Keratinocyte (primary cell): ENCODE results near the gene FA2H. TPM values are rescaled to one million over a fixed set of nuclear protein-coding genes. Genes with fewer than 3 reads are reported as not detected.

Experiments used
- DNase-seq: peaks from one replicate; pipeline ENCODE4 v3.0.0-alpha.2; 2011; ENCODE audit warnings: low read depth, missing footprints, low spot score
- FAIRE-seq: peaks from 2 replicates; lab custom pipeline; 2011; peaks lifted over from hg19 to GRCh38; lab: Jason Lieb, UNC
- H2AFZ ChIP-seq: 2 replicates; pipeline ENCODE4 v1.6.0; 2012; ENCODE audit warnings: low read length, control low read depth, inconsistent platforms; ENCODE audit not compliant: control insufficient read depth
- H3K27ac ChIP-seq: 2 replicates; pipeline ENCODE4 v1.5.1; 2011; ENCODE audit warnings: low read length; ENCODE audit not compliant: control insufficient read depth, insufficient read depth
- H3K27me3 ChIP-seq: 3 replicates; pipeline ENCODE4 v1.6.0; 2011; ENCODE audit warnings: low read length; ENCODE audit not compliant: control insufficient read depth, insufficient read depth; ENCODE audit errors: extremely low read depth
- H3K36me3 ChIP-seq, 2 experiments: 2 replicates in 1 of 2; 3 replicates in 1 of 2; pipeline ENCODE4 v1.5.1; 2011; ENCODE audit warnings: low read length in 2 of 2, mild to moderate bottlenecking in 1 of 2; ENCODE audit not compliant: control insufficient read depth in 2 of 2, insufficient read depth in 2 of 2; ENCODE audit errors: extremely low read depth in 1 of 2
- H3K4me1 ChIP-seq: 3 replicates; pipeline ENCODE4 v1.5.1; 2011; ENCODE audit warnings: low read length; ENCODE audit not compliant: control insufficient read depth, insufficient read depth; ENCODE audit errors: extremely low read depth
- H3K4me2 ChIP-seq: 3 replicates; pipeline ENCODE4 v1.6.0; 2011; ENCODE audit warnings: low read depth, low read length; ENCODE audit not compliant: control insufficient read depth, insufficient read depth; ENCODE audit errors: extremely low read depth
- H3K4me3 ChIP-seq, 3 experiments: fragments of 200-600 bp in 1 of 3; sonication (generic) in 1 of 3; 2 replicates in 2 of 3; 3 replicates in 1 of 3; pipeline ENCODE4 v1.5.1; 2011 to 2016; ENCODE audit warnings: low read length in 3 of 3, mild to moderate bottlenecking in 3 of 3, control low read depth in 2 of 3, inconsistent platforms in 1 of 3, low read depth in 1 of 3, mixed read lengths in 1 of 3, mixed run types in 1 of 3, moderate library complexity in 1 of 3; ENCODE audit not compliant: control insufficient read depth in 2 of 3, insufficient read depth in 2 of 3; ENCODE audit errors: extremely low read depth in 1 of 3
- H3K79me2 ChIP-seq: 2 replicates; pipeline ENCODE4 v1.6.0; 2012; ENCODE audit warnings: low read length; ENCODE audit not compliant: control insufficient read depth, insufficient read depth
- H3K9ac ChIP-seq: 3 replicates; pipeline ENCODE4 v1.6.0; 2011; ENCODE audit warnings: low read length; ENCODE audit not compliant: control insufficient read depth, insufficient read depth; ENCODE audit errors: extremely low read depth
- H3K9me1 ChIP-seq: 3 replicates; pipeline ENCODE4 v1.6.0; 2011; ENCODE audit warnings: low read length; ENCODE audit not compliant: control insufficient read depth, insufficient read depth; ENCODE audit errors: extremely low read depth
- H3K9me3 ChIP-seq: 2 replicates; pipeline ENCODE4 v1.5.1; 2012; ENCODE audit warnings: low read depth, low read length; ENCODE audit not compliant: control insufficient read depth
- H4K20me1 ChIP-seq: 3 replicates; pipeline ENCODE4 v1.6.0; 2011; ENCODE audit warnings: low read length; ENCODE audit not compliant: control insufficient read depth, insufficient read depth; ENCODE audit errors: extremely low read depth
- CTCF ChIP-seq, 3 experiments: IDR thresholded peaks in 1 of 3; conservative IDR thresholded peaks in 1 of 3; optimal IDR thresholded peaks in 1 of 3; 2 replicates in 2 of 3; 3 replicates in 1 of 3; pipeline versions ENCODE3 to v1.5.1; 2011; ENCODE audit warnings: low read length in 3 of 3, mild to moderate bottlenecking in 3 of 3, moderate library complexity in 2 of 3, control low read depth in 1 of 3, inconsistent platforms in 1 of 3; ENCODE audit not compliant: insufficient read depth in 2 of 3; ENCODE audit errors: extremely low read depth in 1 of 3
- EZH2 ChIP-seq: IDR thresholded peaks from one replicate; pipeline ENCODE4 v1.6.1; 2012; ENCODE audit warnings: inconsistent platforms, mild to moderate bottlenecking, low read length, moderate library complexity
- dilution Hi-C: fragments of 300-500 bp; cut with MboI; formaldehyde crosslinking; loops from one replicate; pipeline ENCODE4 v1.7.0; 2020; ENCODE audit warnings: low sequenced_read_pairs; ENCODE audit not compliant: extremely low pct_ligation_motif_present
- polyA plus RNA-seq, 5 experiments: library from polyadenylated mRNA; depleted of rRNA in 3 of 5; stranded (reverse) in 3 of 5; stranded (forward) in 1 of 5; unstranded in 1 of 5; fragments of >200 nt; gene quantifications; 1 replicate in 1 of 5; 2 replicates in 3 of 5; 3 replicates in 1 of 5; pipeline versions ENCODE4 v1.2.1 to v1.2.3, GENCODE V29; 2011 to 2012; ENCODE audit warnings: missing spikeins in 2 of 5, low read depth in 1 of 5, low replicate concordance in 1 of 5

FA2H gene
- polyA plus RNA-seq, 1 donor (not counting 4 experiments of a cell fraction or from before 2014, with no cell fraction given): 0.16 TPM

- Histone ChIP-seq H3K27me3 (no peaks in the 10 kb centered on the region), H3K79me2 (no peaks in the 10 kb centered on the region), H3K27ac (no peak overlapping the region), H3K36me3 (no peaks in the 10 kb centered on the region), H3K4me1 (no peaks in the 10 kb centered on the region), H2AFZ (no peak overlapping the region), H3K9ac (no peak overlapping the region), H3K4me2 (no peak overlapping the region), H4K20me1 (no peaks in the 10 kb centered on the region), H3K4me3 (no peak overlapping the region), H3K9me3 (no peaks in the 10 kb centered on the region), H3K9me1 (no peaks in the 10 kb centered on the region)
- DNase-seq: no peak
- FAIRE-seq: no peak
- TF ChIP-seq EZH2 (no peak), CTCF (optimal IDR thresholded peaks at IDR 0.05 in 1 of 3, IDR thresholded peaks at IDR 0.05 in 1 of 3, conservative IDR thresholded peaks at IDR 0.05 in 1 of 3; ENCODE audit: extremely low read depth in 1 of 3, insufficient read depth in 2 of 3, low read length in 3 of 3) (no peak)
- dilution Hi-C loops: no loop called here
Observed at GRCh38 chr16:74710401-74710800, 64.2 kb downstream of the FA2H start.

GRCh38 chr16:74709441-74709877, 65.2 kb downstream of the FA2H start:
- FAIRE-seq: peak; percentile 68
- Histone ChIP-seq H4K20me1 (no peaks in the 10 kb centered on the region), H3K9me1 (no peaks in the 10 kb centered on the region), H3K27me3 (no peaks in the 10 kb centered on the region), H3K27ac (no peak overlapping the region), H3K4me3 (no peak overlapping the region), H3K9me3 (no peaks in the 10 kb centered on the region), H3K36me3 (no peaks in the 10 kb centered on the region), H3K4me1 (no peaks in the 10 kb centered on the region), H2AFZ (no peak overlapping the region), H3K79me2 (no peaks in the 10 kb centered on the region), H3K4me2 (no peak overlapping the region), H3K9ac (no peak overlapping the region)
- peak; percentile 90 to 98 (median 95) for TF ChIP-seq CTCF (optimal IDR thresholded peaks at IDR 0.05 in 1 of 3, IDR thresholded peaks at IDR 0.05 in 1 of 3, conservative IDR thresholded peaks at IDR 0.05 in 1 of 3; ENCODE audit: extremely low read depth in 1 of 3, insufficient read depth in 2 of 3, low read length in 3 of 3)
- no peak for TF ChIP-seq EZH2
- dilution Hi-C loops: no loop called here
- peak; percentile 66 for DNase-seq
